ENCODE results near the gene CDK19.
"Not testable (repeated sequence)": the region's sequence is repeated elsewhere in the genome, so short reads cannot be mapped to it uniquely, and the experiment has no call there.

CDK19 gene

DNA sequence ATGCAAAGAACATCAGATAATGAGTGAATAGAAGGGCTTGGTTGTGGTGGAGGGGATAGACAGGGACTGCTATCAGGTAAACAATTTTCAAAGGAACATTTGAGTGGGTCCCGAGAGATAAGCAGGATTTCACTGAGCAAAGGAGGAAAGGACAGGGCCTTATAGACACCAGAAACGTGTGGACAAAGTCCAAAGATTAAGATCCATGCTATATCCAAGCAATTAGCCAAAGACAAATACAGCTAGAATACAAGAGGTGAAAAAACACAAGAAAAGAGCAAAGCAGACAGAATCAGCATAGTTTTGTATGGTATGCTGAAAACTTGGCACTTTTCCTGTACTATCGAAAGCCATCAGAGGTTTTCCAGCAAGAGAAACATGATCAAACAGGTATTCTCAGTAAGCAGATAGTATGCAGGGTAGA, 59.8 kb downstream of the CDK19 start:
- no peak for DNase-seq

GRCh38 chr6:110753936-110754668, 61.2 kb downstream of the CDK19 start:
- DNase-seq = not testable (repeated sequence)

DNA sequence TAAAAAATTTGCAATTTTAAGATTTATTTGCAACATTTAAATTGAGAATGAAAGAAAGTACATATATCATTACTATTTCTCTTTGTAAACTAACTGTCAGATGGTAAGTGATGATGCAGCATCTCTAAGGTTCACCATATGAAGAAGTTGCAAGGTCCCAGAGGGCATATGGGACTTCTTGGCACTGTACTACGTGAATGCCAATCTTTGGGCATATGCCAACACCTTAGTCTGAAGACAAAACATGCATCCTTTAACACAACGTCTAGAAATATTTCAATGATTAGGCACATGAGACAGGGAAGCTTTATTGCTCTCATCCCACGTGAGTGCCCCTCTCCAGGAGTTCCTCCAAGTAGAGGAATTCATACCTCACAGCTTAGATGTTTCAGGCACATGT, 66.8 kb downstream of the CDK19 start:
- no peak for DNase-seq

- DNase-seq = no peak
These were observed 68.6 kb downstream of the CDK19 start for GRCh38 chr6:110746680-110747079.

DNA sequence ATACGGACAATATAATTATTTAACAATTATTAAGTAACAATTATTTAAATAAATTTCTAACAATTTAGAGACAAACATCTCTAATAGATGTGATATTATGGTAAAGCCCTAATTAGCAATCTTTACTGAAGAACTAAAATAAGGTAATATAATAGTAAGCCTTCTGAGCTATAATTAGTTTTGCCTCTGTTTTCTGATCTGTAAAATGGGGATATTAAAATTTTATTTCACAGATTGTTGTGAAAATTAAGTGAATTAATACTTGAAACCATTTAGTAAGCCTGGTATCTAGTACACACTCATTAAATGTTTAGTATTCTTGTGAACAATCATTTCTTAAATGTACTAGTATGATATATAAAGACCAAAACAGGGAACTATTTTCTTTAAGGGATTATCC, 70.3 kb downstream of the CDK19 start:
- no peak for DNase-seq

DNA sequence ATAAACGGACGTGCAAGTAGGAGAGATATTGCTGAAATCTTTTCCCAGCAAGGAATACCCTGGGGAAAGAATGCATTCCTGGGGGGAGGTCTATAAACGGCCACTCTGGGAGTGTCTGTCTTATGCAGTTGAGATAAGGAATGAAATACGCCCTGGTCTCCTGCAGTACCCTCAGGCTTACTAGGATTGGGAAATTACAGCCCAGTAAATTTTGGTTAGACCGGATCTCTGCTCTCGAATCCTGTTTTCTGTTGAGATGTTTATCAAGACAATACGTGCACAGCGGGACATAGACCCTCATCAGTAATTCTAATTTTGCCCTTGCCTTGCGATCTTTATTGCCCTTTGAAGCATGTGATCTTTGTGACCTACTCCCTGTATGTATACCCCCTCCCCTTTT, 72.7 kb downstream of the CDK19 start:
- not testable (repeated sequence) for DNase-seq

GRCh38 chr6:110741517-110741916, 73.8 kb downstream of the CDK19 start:
- no peak for DNase-seq

GRCh38 chr6:110738899-110739365, 76.3 kb downstream of the CDK19 start:
- DNase-seq = peak; percentile 86

- peak; percentile 15 for DNase-seq
These were observed 79.6 kb downstream of the CDK19 start for GRCh38 chr6:110735666-110736065.

DNA sequence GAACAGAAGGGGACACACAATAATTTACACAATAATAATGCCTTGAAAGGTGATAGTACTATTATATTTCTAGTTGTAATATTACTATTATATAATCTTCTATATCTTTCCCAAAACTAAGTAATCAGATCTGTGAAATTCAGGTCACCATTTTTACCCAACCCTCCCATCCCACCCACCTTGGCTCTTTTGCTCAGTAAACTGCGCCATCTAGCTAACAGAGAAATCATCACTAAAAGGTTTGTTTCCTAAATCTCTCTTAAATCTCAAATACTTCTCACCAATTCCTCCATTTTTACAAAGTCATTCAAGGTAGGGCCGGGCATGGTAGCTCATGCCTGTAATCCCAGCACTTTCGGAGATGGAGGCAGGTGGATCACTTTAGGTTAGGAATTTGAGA, 83.4 kb downstream of the CDK19 start:
- no peak for DNase-seq

- DNase-seq = no peak
These were observed 84.1 kb downstream of the CDK19 start for GRCh38 chr6:110731196-110731595.

DNA sequence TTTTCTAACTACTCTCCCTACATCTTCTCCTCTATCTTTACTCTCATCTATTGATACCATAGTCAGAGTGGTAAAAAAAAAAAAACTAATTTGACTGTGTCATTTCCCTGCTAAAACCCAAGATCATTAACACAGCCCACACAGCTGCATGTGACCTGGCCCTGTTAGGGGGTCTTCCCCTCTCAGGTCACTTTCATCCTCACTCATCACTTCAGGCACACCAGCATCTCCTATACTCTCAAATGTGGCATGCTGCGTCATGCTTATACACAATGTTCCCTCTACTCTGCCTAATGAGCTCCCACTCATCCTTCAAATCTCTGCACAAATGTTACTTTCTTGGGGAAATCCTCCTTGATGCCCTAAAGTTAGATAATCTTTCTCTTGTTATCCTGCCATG, 86.8 kb downstream of the CDK19 start:
- no peak for DNase-seq

DNA sequence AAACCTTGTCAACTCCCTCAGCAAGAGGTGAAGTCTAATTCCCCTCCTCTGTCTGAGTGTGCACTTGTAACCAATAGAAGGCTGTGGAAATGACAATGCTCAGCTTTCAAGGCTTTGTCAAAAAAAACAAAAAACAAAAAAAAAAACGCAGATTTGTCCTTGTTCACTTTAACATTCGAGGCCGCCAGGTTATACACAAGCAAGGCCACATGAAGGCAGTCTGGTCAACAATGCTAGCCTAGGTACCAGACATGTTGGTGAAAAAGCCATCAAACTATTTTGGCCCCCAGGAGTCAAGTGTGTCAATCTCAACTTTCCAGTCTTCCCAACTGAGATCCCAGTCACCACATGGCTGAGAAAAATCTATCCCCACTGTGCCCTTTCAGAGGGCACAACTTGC, 92.3 kb downstream of the CDK19 start:
- DNase-seq = no peak

DNA sequence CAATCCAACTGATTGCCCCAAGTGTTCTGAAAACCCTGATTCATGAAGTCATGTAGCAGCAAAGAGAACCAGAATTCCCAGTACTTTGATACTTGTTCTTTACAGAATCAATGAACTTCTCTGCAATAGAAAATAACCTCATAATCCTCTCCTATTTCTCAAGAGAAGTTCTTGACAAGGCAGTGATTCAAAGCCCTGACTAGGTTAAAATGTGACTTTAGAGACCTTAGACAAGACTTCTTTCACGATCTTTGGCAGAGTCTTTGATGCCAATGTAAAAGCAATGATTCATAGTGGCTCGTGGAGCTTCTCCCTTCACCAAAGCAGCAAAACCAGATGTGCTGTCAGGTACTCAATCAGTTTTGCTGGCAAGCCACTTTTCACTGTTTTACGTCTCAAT, 95.2 kb downstream of the CDK19 start:
- no peak for DNase-seq

- DNase-seq = not testable (repeated sequence)
These were observed 95.7 kb downstream of the CDK19 start for GRCh38 chr6:110719601-110720000.

GRCh38 chr6:110714143-110714542, 101.1 kb downstream of the CDK19 start:
- no peak for DNase-seq

GRCh38 chr6:110712238-110712637, 103.0 kb downstream of the CDK19 start:
- no peak for DNase-seq

DNA sequence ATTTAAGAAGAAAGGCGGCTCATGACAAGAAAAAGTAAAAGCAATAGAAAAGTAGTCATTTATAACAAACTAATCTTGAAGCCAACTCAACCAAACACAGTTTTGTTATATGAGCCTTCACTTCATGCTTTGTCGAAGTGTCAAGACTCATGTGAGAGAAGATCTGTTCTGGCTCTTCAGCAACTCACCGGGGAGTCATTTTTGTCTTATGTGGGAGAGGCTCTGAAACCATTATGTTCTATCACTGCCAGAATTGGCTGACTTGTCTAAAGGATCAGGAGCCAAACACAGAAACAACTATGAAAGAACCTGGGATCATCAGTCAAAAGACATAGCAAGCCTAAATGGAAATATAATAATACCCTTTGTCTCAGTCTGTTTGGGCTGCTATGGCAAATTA, 105.2 kb downstream of the CDK19 start:
- DNase-seq = no peak

DNA sequence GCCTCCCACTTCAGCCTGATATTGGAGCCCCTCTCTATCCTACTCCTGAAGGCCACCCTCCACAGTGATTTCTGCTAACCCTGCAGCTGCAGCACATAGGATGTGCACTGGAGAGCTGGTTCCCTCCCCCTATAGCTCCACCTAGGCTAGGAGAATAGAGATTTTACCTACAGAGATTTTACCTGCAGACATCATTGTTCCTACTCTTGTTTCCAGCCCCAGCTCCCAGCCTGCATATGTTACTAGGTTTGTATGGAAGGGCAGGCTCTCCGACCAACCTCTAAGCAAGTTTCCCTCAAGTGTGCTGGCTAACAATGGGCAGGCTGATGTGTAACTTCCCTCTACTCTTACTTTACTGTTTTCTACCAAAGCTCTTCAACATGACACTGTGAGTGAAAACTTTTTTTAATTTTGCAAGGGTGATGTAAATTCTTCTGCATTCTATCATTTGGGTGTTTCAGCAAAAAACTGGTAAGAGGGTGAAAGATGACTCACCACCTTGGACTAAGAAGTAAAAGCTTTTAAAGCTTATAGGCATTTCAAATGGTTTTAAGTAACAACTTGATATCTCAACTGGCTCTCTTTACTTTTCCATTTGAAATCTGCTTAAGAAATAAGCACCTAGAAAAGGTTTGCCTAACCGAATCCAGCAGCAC, 106.8 kb downstream of the CDK19 start:
- peak; percentile 51 for DNase-seq

- DNase-seq = peak; percentile 49
These were observed 109.7 kb downstream of the CDK19 start for GRCh38 chr6:110705543-110705942.

DNA sequence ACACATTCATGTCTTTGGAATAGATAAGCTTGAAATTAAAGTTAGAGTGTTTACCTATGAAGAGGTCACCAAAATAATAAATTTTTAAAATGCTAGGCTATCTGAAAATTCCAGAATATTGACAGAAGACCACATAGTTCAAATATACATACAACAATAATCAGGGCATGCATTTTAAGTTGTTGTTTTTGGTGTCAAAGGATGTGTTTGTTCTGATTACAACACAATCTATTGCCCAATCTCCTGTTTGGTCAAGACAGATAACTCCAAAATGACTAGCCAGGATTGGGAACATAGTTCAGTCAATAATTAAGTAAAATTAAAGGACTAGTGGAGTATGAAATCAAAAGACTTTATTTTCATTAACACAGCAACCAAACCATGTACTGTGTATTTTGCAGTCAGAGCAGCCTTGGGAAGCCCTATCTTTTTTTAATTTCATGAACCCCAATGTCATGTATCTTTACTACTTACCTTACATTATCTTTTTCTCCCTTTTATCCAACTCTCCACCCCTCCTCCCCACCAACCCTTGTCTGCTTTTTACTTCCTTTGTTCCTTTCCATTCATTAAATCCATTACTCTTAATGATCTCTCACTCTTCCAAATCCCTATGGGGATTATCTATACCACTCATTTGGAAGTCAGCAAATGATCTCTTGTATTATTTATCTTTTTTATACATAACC, 111.2 kb downstream of the CDK19 start:
- peak; percentile 41 for DNase-seq

- DNase-seq = no peak
These were observed 112.0 kb downstream of the CDK19 start for GRCh38 chr6:110703010-110703905.

- DNase-seq = no peak
These were observed 115.5 kb downstream of the CDK19 start for GRCh38 chr6:110699780-110700179.

Data from suppressor macrophage treated with lipopolysaccharide for 4 hours (primary cell).